Breast epithelium (tissue), 3 donors: ENCODE results near the gene SOX30.

ENCODE experiments used
- CTCF ChIP-seq, 3 donors: fragments of 450-650 bp; IDR thresholded peaks; one replicate each; pipeline ENCODE4 v1.5.1; 2016 to 2017; ENCODE audit warnings: antibody characterized with exemption in 3 of 3, mild to moderate bottlenecking in 3 of 3, moderate library complexity in 3 of 3
- POLR2AphosphoS5 ChIP-seq, 3 donors: sonication (generic); formaldehyde crosslinking; IDR thresholded peaks; one replicate each; pipeline ENCODE4 v1.6.1; 2017; ENCODE audit warnings: antibody characterized with exemption in 3 of 3

DNA sequence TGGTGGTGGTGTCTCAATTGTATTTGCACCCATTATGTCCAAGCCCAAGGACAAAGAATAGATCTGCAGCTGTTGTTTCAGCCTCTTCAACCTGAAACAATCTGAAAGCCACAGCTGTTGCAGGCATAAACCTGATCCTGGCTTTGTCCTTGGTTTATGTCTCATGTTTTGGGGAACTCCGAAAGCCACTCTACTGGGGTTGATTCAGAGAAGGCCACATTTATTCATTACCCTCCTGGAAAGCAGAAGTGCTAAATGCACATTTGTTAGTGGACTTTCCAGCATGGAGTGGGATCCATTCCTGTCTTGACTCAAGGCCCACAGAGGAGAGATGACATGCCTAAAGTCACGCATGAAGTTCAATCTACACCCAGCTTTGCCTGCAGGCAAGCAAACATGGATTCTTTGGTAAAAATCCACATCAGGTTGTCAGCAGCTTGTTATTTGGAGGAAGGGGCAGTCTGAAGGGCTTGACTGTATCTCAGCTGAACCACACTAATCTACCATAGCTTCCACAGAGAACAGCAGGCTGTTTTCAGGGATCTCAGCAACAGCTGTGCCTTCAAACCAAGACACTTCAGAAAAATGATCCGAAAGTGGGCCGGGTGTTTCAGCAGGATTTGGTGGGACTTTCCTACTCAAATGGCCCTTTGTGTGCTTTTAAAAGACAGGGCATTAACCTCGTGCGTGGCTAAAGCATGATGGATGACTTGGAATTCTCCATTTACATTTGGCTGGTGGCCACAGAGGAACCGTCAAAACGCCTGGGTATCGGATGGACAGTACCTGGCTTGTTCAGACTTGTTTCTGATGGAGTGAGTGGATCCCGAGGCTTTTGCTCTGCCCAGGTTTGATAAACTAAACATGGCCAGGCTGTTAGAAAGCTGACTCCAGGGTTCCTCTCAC, 40.4 kb downstream of the SOX30 start:
- TF ChIP-seq CTCF (IDR thresholded peaks at IDR 0.05) (no peak), POLR2AphosphoS5 (IDR thresholded peaks at IDR 0.05) (no peak)
